ENCODE results near the gene SLC49A3. TPM values are rescaled to one million over a fixed set of nuclear protein-coding genes. Genes with fewer than 3 reads are reported as not detected.

SLC49A3 gene
- total and polyA plus RNA-seq, 2 experiments from 2014 or later = 5.2 to 12.5 TPM

DNA sequence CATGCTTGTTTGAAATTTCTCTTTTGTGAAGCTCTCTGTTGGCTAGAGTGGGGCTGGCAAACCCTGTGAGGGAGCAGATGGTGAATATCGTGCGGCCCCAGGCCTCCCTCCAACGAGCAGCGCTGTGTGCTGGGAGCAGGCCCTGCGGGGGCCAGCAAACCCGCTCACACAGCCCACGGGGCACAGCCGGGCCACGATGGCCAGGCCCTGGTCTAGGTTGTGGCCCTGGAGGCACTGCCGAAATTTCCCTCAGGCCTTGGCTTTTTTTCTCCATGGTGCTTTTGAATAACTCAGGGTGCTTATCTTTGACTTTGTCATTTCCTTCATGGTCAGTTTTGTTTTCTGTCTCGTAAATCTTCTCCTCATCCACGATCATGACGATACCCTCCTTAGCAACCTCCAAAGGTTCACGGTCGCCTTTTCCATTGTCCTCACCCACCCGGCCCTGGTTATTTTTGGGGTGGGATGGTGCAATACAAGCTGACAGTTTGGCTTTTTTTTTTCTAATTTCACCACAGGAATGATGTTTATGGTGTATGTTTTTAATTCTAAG, 37.4 kb upstream of the SLC49A3 start:
- no peaks in the 10 kb centered on the region; the same call in 1 of the 2 replicates for H3K36me3 ChIP-seq (ENCODE audit: low read depth)
- H3K4me2 ChIP-seq (ENCODE audit: unreplicated experiment) = peak overlapping the region; percentile 62
- peaks cover 8% of the 10 kb centered on the region; the same call in 1 of the 2 replicates for H3F3A ChIP-seq (ENCODE audit: insufficient read depth)
- peaks cover 97% of the 10 kb centered on the region for H3K79me2 ChIP-seq (ENCODE audit: insufficient read depth)
- H3K27ac ChIP-seq = peak overlapping the region; percentile 80
- H2AFZ ChIP-seq = no peak overlapping the region
- in situ Hi-C loops (cut with MboI) = no loop called here
- TF ChIP-seq EZH2phosphoT487 (IDR thresholded peaks at IDR 0.05; ENCODE audit: insufficient read depth, low read depth) (no peak), EZH2 (IDR thresholded peaks at IDR 0.05; ENCODE audit: insufficient read depth, poor library complexity, severe bottlenecking) (no peak)
- H3K4me3 ChIP-seq = peak overlapping the region; percentile 42
- peak; percentile 78 for DNase-seq
- no peaks in the 10 kb centered on the region; the same call in 1 of the 2 replicates for H4K20me1 ChIP-seq (ENCODE audit: insufficient read depth)
- H3K27me3 ChIP-seq (replicated peaks; ENCODE audit: insufficient read depth) = no peaks in the 10 kb centered on the region
- peaks cover 24% of the 10 kb centered on the region for H3K4me1 ChIP-seq (ENCODE audit: insufficient read depth)
- H3K9me2 ChIP-seq (ENCODE audit: insufficient read depth) = no peaks in the 10 kb centered on the region
- H3K9me3 ChIP-seq (ENCODE audit: low read depth) = no peaks in the 10 kb centered on the region
- 12 to 14% methylated on average over 15 to 16 of the region's 16 CpGs for WGBS, 2 experiments (ENCODE audit: low coverage in 1 of 2, low lambda C conversion rate in 2 of 2, missing lambda C conversion rate in 2 of 2)
- peak overlapping the region; percentile 75 for H3K9ac ChIP-seq

DNA sequence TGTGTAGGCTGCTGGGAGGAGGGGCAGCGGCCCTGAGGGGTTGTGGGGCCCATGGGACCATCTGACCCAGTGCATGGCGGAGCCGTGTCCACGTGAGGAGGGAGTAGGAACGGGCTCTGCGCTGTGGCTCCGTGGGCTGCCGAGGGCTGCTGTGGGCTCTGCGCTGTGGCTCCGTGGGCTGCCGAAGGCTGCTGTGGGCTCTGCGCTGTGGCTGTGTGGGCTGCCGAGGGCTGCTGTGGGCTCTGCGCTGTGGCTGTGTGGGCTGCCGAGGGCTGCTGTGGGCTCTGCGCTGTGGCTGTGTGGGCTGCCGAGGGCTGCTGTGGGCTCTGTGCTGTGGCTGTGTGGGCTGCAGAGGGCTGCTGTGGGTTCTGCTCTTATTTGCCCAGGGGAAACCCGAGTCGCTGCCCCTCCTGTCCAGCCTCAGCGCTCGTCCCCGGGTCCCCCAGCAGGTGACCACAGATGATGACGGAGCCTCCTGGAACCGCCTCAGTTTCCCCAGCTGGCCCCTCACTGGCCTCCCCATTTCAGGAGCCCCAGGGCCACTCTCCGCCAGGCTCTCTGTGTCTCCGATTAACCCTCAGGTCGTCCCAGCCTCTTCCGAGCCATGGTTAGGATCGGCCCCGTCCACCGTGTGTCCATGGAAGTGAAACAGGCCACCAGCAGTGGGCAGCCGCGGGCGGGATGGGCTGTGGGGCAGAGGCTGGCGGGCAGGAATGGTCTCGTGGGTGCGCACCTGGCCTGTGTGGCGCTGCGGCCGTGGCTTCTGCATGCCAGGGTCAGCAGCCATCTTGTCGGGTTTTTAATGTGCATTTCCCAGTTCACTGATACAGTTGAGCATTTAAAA, 36.7 kb upstream of the SLC49A3 start:
- WGBS, 2 experiments (ENCODE audit: low coverage in 1 of 2, low lambda C conversion rate in 2 of 2, missing lambda C conversion rate in 2 of 2) = 81 to 89% methylated on average over 25 to 38 of the region's 41 CpGs
- peak overlapping the region; percentile 75 for H3K9ac ChIP-seq
- peaks cover 97% of the 10 kb centered on the region for H3K79me2 ChIP-seq (ENCODE audit: insufficient read depth)
- H3F3A ChIP-seq (ENCODE audit: insufficient read depth) = peaks cover 8% of the 10 kb centered on the region; the same call in 1 of the 2 replicates
- no peaks in the 10 kb centered on the region for H3K9me3 ChIP-seq (ENCODE audit: low read depth)
- H3K4me3 ChIP-seq = peak overlapping the region; percentile 42
- no peak overlapping the region for H2AFZ ChIP-seq
- H3K36me3 ChIP-seq (ENCODE audit: low read depth) = no peaks in the 10 kb centered on the region; the same call in 1 of the 2 replicates
- H3K27me3 ChIP-seq (replicated peaks; ENCODE audit: insufficient read depth) = no peaks in the 10 kb centered on the region
- peak overlapping the region; percentile 62 for H3K4me2 ChIP-seq (ENCODE audit: unreplicated experiment)
- no peaks in the 10 kb centered on the region; the same call in 1 of the 2 replicates for H4K20me1 ChIP-seq (ENCODE audit: insufficient read depth)
- peak overlapping the region; percentile 80 for H3K27ac ChIP-seq
- DNase-seq = no peak
- in situ Hi-C loops (cut with MboI) = no loop called here
- no peaks in the 10 kb centered on the region for H3K9me2 ChIP-seq (ENCODE audit: insufficient read depth)
- TF ChIP-seq EZH2 (IDR thresholded peaks at IDR 0.05; ENCODE audit: insufficient read depth, poor library complexity, severe bottlenecking) (no peak), EZH2phosphoT487 (IDR thresholded peaks at IDR 0.05; ENCODE audit: insufficient read depth, low read depth) (no peak)
- H3K4me1 ChIP-seq (ENCODE audit: insufficient read depth) = peaks cover 31% of the 10 kb centered on the region

DNA sequence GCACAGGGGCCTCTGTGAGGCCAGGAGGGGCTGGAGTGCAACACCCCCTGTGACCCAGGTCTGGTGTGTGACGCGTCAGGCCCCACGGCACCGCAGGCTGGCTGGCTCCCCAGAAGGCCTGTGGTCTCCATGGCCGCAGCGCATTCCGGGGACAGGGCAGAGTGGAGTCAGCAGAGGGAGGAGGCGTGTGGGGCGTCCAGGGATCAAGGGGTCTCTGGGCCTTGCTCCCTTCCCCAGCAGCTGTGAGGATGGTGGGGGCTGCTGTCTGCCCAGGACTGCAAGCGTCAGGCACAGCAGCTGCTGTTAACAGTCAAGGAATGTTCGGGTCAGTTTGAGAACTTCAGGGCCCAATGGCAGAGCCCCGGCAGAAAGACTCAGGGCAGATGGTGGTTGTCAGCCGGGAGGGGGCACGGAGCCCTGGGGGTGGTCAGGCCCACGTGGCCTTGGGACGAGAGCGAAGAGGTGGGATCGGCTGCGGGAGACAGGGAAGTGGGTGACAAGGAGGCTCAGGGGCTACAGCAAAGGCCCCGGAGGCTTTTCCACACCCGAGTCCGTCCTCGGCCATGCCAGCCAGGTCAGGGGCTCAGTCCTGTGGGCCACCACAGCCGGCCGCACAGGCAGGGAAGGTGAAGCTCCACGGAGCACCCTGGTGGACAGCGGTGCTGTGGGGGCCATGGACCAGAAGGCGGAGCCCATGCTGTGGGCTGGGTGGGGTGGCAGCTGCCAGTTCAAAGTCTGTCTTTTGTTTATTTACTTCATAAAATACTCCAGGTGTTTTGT, 35.0 kb upstream of the SLC49A3 start:
- Histone ChIP-seq H3K4me1 (ENCODE audit: insufficient read depth) (peaks cover 31% of the 10 kb centered on the region), H3K27ac (no peak overlapping the region), H3K9me3 (ENCODE audit: low read depth) (no peaks in the 10 kb centered on the region), H3K9ac (no peak overlapping the region), H3K36me3 (ENCODE audit: low read depth) (no peaks in the 10 kb centered on the region), H3K79me2 (ENCODE audit: insufficient read depth) (peaks cover 97% of the 10 kb centered on the region), H2AFZ (no peak overlapping the region), H3K9me2 (ENCODE audit: insufficient read depth) (no peaks in the 10 kb centered on the region), H4K20me1 (ENCODE audit: insufficient read depth) (no peaks in the 10 kb centered on the region; the same call in 1 of the 2 replicates), H3K27me3 (replicated peaks; ENCODE audit: insufficient read depth) (no peaks in the 10 kb centered on the region), H3F3A (ENCODE audit: insufficient read depth) (peaks cover 8% of the 10 kb centered on the region; the same call in 1 of the 2 replicates), H3K4me3 (no peak overlapping the region), H3K4me2 (ENCODE audit: unreplicated experiment) (no peak overlapping the region)
- TF ChIP-seq EZH2phosphoT487 (IDR thresholded peaks at IDR 0.05; ENCODE audit: insufficient read depth, low read depth) = no peak
- in situ Hi-C loops (cut with MboI) = no loop called here
- DNase-seq = no peak
- WGBS, 2 experiments (ENCODE audit: low coverage in 1 of 2, low lambda C conversion rate in 2 of 2, missing lambda C conversion rate in 2 of 2) = 94 to 96% methylated on average over 27 to 28 of the region's 28 CpGs

DNA sequence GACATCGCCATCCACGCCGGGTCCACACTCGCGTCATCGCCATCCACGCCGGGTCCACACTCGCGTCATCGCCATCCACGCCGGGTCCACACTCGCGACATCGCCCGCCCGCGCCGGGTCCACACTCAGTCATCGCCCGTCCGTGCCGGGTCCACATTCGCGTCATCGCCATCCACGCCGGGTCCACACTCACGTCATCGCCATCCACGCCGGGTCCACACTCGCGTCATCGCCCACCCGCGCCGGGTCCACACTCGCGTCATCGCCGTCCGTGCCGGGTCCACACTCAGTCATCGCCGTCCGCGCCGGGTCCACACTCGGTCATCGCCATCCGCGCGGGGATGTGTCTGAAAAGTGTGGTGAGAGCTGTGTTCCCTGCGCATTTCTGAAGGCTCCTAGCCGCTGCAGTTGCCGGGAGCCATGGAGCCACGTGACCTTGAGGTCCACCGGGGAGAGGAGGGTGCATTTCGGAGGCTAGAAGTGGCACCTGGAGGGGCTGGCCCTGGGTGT, 34.0 kb upstream of the SLC49A3 start:
- H3K27ac ChIP-seq = no peak overlapping the region
- H3K36me3 ChIP-seq (ENCODE audit: low read depth) = no peaks in the 10 kb centered on the region
- no peaks in the 10 kb centered on the region for H3K9me3 ChIP-seq (ENCODE audit: low read depth)
- peaks cover 97% of the 10 kb centered on the region for H3K79me2 ChIP-seq (ENCODE audit: insufficient read depth)
- TF ChIP-seq EZH2 (IDR thresholded peaks at IDR 0.05; ENCODE audit: insufficient read depth, poor library complexity, severe bottlenecking) (no peak), EZH2phosphoT487 (IDR thresholded peaks at IDR 0.05; ENCODE audit: insufficient read depth, low read depth) (no peak)
- no peak overlapping the region for H2AFZ ChIP-seq
- H3K4me1 ChIP-seq (ENCODE audit: insufficient read depth) = peaks cover 31% of the 10 kb centered on the region
- no peaks in the 10 kb centered on the region; the same call in 1 of the 2 replicates for H4K20me1 ChIP-seq (ENCODE audit: insufficient read depth)
- H3K4me2 ChIP-seq (ENCODE audit: unreplicated experiment) = no peak overlapping the region
- in situ Hi-C loops (cut with MboI) = no loop called here
- no peaks in the 10 kb centered on the region for H3K27me3 ChIP-seq (replicated peaks; ENCODE audit: insufficient read depth)
- peaks cover 6% of the 10 kb centered on the region; the same call in 1 of the 2 replicates for H3F3A ChIP-seq (ENCODE audit: insufficient read depth)
- WGBS, 2 experiments (ENCODE audit: low coverage in 1 of 2, low lambda C conversion rate in 2 of 2, missing lambda C conversion rate in 2 of 2) = 97 to 99% methylated on average over 15 to 61 of the region's 61 CpGs
- H3K9ac ChIP-seq = no peak overlapping the region
- H3K9me2 ChIP-seq (ENCODE audit: insufficient read depth) = no peaks in the 10 kb centered on the region
- no peak overlapping the region for H3K4me3 ChIP-seq
- no peak for DNase-seq
